ENCODE data around the gene TNFRSF14. TPM values are rescaled to one million over a fixed set of nuclear protein-coding genes. Genes with fewer than 3 reads are reported as not detected.
A peak's percentile ranks its signal among the peaks of the same experiment; 100 is the strongest.

The TNFRSF14 gene
- total and polyA plus RNA-seq, 9 of the 15 experiments (the other 6 are each of a cell fraction or from before 2014, with no cell fraction given), result 0.11 to 2.3 (median 0.68) TPM; not detected in 2

DNA sequence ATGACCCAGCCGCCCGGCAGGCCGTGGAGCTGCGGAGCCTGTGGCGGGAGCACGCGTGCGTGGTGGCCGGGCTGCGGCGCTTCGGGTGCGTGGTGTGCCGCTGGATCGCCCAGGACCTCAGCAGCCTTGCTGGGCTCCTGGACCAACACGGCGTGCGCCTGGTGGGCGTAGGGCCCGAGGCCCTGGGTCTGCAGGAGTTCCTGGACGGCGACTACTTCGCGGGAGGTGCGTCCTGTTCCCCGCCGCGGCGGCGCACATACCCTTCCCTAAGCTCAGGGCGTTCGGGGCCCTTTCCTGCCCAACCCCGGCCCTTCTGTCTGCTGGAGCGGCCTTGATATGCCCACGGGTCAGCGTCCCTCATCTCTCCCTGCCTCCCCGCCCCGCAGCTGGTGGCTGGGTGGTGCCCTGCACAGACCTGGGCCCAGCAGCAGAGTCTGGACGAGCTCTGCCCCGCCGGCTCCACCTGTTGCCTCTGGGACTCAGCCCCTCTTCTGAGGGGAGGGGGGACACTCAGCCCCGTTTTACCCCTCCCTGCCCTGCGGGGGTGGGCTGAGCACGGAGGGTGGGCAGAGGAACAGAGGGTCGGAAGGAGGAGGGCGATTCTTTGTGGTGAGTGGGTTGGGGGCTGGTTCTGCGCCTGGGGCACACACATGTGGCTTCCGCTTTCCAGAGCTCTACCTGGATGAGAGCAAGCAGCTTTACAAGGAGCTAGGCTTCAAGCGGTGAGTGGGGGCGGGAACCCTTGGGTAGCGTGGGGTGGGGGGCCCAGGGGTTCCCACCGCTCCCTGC, 31.1 kb downstream of the TNFRSF14 start (continued):
- TF ChIP-seq, protein P1, sequence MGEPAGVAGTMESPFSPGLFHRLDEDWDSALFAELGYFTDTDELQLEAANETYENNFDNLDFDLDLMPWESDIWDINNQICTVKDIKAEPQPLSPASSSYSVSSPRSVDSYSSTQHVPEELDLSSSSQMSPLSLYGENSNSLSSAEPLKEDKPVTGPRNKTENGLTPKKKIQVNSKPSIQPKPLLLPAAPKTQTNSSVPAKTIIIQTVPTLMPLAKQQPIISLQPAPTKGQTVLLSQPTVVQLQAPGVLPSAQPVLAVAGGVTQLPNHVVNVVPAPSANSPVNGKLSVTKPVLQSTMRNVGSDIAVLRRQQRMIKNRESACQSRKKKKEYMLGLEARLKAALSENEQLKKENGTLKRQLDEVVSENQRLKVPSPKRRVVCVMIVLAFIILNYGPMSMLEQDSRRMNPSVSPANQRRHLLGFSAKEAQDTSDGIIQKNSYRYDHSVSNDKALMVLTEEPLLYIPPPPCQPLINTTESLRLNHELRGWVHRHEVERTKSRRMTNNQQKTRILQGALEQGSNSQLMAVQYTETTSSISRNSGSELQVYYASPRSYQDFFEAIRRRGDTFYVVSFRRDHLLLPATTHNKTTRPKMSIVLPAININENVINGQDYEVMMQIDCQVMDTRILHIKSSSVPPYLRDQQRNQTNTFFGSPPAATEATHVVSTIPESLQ (CRISPR knock-in tag; IDR thresholded peaks at IDR 0.05), result no peak
- TF ChIP-seq, protein P2, sequence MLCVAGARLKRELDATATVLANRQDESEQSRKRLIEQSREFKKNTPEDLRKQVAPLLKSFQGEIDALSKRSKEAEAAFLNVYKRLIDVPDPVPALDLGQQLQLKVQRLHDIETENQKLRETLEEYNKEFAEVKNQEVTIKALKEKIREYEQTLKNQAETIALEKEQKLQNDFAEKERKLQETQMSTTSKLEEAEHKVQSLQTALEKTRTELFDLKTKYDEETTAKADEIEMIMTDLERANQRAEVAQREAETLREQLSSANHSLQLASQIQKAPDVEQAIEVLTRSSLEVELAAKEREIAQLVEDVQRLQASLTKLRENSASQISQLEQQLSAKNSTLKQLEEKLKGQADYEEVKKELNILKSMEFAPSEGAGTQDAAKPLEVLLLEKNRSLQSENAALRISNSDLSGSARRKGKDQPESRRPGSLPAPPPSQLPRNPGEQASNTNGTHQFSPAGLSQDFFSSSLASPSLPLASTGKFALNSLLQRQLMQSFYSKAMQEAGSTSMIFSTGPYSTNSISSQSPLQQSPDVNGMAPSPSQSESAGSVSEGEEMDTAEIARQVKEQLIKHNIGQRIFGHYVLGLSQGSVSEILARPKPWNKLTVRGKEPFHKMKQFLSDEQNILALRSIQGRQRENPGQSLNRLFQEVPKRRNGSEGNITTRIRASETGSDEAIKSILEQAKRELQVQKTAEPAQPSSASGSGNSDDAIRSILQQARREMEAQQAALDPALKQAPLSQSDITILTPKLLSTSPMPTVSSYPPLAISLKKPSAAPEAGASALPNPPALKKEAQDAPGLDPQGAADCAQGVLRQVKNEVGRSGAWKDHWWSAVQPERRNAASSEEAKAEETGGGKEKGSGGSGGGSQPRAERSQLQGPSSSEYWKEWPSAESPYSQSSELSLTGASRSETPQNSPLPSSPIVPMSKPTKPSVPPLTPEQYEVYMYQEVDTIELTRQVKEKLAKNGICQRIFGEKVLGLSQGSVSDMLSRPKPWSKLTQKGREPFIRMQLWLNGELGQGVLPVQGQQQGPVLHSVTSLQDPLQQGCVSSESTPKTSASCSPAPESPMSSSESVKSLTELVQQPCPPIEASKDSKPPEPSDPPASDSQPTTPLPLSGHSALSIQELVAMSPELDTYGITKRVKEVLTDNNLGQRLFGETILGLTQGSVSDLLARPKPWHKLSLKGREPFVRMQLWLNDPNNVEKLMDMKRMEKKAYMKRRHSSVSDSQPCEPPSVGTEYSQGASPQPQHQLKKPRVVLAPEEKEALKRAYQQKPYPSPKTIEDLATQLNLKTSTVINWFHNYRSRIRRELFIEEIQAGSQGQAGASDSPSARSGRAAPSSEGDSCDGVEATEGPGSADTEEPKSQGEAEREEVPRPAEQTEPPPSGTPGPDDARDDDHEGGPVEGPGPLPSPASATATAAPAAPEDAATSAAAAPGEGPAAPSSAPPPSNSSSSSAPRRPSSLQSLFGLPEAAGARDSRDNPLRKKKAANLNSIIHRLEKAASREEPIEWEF (CRISPR knock-in tag; IDR thresholded peaks at IDR 0.05), result no peak
- TF ChIP-seq FOXM1 (IDR thresholded peaks at IDR 0.05; ENCODE audit: low read depth), result no peak
- 0 out of 2 replicates have a peak, but pooled peaks have one; percentile 49 for TF ChIP-seq FOXM1 (CRISPR knock-in tag; IDR thresholded peaks at IDR 0.05; ENCODE audit: low read depth)
- TF ChIP-seq ZNF124 (CRISPR knock-in tag; IDR thresholded peaks at IDR 0.05), result 0 out of 2 replicates have a peak, but pooled peaks have one; percentile 14
- TF ChIP-seq, protein P3, sequence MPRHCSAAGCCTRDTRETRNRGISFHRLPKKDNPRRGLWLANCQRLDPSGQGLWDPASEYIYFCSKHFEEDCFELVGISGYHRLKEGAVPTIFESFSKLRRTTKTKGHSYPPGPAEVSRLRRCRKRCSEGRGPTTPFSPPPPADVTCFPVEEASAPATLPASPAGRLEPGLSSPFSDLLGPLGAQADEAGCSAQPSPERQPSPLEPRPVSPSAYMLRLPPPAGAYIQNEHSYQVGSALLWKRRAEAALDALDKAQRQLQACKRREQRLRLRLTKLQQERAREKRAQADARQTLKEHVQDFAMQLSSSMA (CRISPR knock-in tag; IDR thresholded peaks at IDR 0.05), result no peak
- TF ChIP-seq RFX5 (IDR thresholded peaks at IDR 0.05; ENCODE audit: low read depth, low read length), result no peak
- no peak for TF ChIP-seq NFIX (CRISPR knock-in tag; IDR thresholded peaks at IDR 0.05; ENCODE audit: low read depth)
- peak; percentile 6; the same call in 1 of the 2 replicates for TF ChIP-seq EGR1 (conservative IDR thresholded peaks at IDR 0.05)
- TF ChIP-seq PTRF (tag; IDR thresholded peaks at IDR 0.05), result no peak
- TF ChIP-seq, protein P4, sequence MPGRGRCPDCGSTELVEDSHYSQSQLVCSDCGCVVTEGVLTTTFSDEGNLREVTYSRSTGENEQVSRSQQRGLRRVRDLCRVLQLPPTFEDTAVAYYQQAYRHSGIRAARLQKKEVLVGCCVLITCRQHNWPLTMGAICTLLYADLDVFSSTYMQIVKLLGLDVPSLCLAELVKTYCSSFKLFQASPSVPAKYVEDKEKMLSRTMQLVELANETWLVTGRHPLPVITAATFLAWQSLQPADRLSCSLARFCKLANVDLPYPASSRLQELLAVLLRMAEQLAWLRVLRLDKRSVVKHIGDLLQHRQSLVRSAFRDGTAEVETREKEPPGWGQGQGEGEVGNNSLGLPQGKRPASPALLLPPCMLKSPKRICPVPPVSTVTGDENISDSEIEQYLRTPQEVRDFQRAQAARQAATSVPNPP (IDR thresholded peaks at IDR 0.05; ENCODE audit: borderline replicate concordance, insufficient read depth, insufficient read length), result no peak
- no peak for TF ChIP-seq ZNF184 (CRISPR knock-in tag; IDR thresholded peaks at IDR 0.05)
- TF ChIP-seq NR2C2 (CRISPR knock-in tag; IDR thresholded peaks at IDR 0.05), result 0 out of 2 replicates have a peak, but pooled peaks have one; percentile 12
- TF ChIP-seq NR2C2 (tag; IDR thresholded peaks at IDR 0.05), result no peak
- TF ChIP-seq MEF2D (tag; conservative IDR thresholded peaks at IDR 0.05; ENCODE audit: low read depth), result no peak
